Measurements from ENCODE around the gene DPYSL5. TPM values are rescaled to one million over a fixed set of nuclear protein-coding genes. Genes with fewer than 3 reads are reported as not detected.

DPYSL5 gene
- total RNA-seq, 1 donor from 2014 or later: 313 TPM

DNA sequence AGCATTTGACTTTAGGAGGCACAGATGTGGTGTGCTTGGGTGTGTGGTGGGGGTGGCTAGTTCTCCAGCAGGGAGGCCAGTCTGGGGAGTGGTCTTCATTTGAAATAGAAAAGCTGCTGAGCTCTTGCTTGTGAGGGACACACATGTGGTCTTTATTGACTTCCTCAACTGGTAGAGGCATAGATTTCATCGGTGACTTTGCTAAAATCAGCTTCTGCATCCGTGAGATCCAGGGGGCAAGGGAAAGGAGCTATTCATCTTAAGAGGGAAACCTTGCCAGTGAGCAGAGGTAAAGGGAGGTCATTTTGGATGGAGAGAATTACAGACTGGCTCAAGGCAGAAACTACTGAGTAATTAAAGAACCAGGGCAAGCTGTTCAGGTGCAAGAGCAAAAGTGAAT is 127.2 kb downstream of the DPYSL5 start:
- TF ChIP-seq, protein P1, sequence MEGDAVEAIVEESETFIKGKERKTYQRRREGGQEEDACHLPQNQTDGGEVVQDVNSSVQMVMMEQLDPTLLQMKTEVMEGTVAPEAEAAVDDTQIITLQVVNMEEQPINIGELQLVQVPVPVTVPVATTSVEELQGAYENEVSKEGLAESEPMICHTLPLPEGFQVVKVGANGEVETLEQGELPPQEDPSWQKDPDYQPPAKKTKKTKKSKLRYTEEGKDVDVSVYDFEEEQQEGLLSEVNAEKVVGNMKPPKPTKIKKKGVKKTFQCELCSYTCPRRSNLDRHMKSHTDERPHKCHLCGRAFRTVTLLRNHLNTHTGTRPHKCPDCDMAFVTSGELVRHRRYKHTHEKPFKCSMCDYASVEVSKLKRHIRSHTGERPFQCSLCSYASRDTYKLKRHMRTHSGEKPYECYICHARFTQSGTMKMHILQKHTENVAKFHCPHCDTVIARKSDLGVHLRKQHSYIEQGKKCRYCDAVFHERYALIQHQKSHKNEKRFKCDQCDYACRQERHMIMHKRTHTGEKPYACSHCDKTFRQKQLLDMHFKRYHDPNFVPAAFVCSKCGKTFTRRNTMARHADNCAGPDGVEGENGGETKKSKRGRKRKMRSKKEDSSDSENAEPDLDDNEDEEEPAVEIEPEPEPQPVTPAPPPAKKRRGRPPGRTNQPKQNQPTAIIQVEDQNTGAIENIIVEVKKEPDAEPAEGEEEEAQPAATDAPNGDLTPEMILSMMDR (IDR thresholded peaks at IDR 0.05; ENCODE audit: partially characterized antibody, unreplicated experiment): no peak
- Mint-ChIP-seq H3K4me1 (ENCODE audit: low read depth, unreplicated experiment) (peaks cover 36% of the 10 kb centered on the region), H3K4me3 (ENCODE audit: unreplicated experiment) (peak overlapping the region; percentile 51), H3K9me3 (ENCODE audit: unreplicated experiment) (peaks cover 2% of the 10 kb centered on the region), H3K27ac (ENCODE audit: unreplicated experiment) (no peak overlapping the region), H3K27me3 (ENCODE audit: unreplicated experiment) (peaks cover 5% of the 10 kb centered on the region), H3K36me3 (ENCODE audit: unreplicated experiment) (no peaks in the 10 kb centered on the region)
- DNase-seq: no peak

DNA sequence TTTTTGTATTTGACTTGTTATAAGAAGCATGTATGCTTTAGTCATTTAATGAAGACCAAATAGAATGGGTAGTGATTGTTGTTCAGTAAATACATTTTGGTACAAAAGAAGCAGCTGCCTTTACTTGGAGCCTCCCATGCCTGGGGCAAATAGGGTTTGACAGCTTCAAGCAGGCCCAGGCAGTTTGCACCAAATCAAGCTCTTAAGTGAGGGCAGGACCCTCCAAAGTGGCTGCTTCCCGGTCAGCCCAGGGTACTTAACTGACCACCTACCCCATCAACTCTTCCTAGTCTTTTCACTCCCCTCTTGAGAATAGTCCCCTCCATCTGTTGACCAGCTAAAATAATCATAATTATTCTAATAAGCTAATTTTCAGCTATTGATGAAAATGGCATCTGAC is 127.7 kb downstream of the DPYSL5 start:
- peaks cover 5% of the 10 kb centered on the region for H3K27me3 Mint-ChIP-seq (ENCODE audit: unreplicated experiment)
- no peak for DNase-seq
- H3K4me1 Mint-ChIP-seq (ENCODE audit: low read depth, unreplicated experiment): peaks cover 36% of the 10 kb centered on the region
- H3K9me3 Mint-ChIP-seq (ENCODE audit: unreplicated experiment): peaks cover 2% of the 10 kb centered on the region
- no peak overlapping the region for H3K4me3 Mint-ChIP-seq (ENCODE audit: unreplicated experiment)
- no peak overlapping the region for H3K27ac Mint-ChIP-seq (ENCODE audit: unreplicated experiment)
- H3K36me3 Mint-ChIP-seq (ENCODE audit: unreplicated experiment): no peaks in the 10 kb centered on the region
- TF ChIP-seq, protein P1 (IDR thresholded peaks at IDR 0.05; ENCODE audit: partially characterized antibody, unreplicated experiment): no peak

DNA sequence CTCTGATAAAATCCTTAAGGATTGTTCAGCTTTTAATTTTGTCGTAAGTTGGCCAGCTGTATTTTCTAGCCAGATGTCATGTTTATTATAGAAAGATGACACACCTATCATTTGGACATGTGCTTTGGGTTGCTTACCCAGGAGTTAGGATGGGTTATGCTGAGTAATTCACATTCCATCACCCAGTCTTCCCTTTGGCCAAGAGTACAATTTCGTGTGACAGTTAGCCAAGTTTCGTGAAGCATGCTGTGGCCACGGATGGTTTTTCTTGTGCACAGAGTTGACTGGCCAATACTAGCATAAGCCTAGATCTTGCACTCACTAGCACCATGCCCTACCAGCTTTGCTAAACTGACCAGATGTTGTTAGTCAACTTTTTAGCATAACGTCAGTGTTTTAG is 128.3 kb downstream of the DPYSL5 start:
- DNase-seq: no peak
- Mint-ChIP-seq H3K4me3 (ENCODE audit: unreplicated experiment) (no peak overlapping the region), H3K27ac (ENCODE audit: unreplicated experiment) (no peak overlapping the region), H3K9me3 (ENCODE audit: unreplicated experiment) (peaks cover 2% of the 10 kb centered on the region), H3K27me3 (ENCODE audit: unreplicated experiment) (peaks cover 4% of the 10 kb centered on the region), H3K4me1 (ENCODE audit: low read depth, unreplicated experiment) (peaks cover 35% of the 10 kb centered on the region), H3K36me3 (ENCODE audit: unreplicated experiment) (no peaks in the 10 kb centered on the region)
- TF ChIP-seq, protein P1 (IDR thresholded peaks at IDR 0.05; ENCODE audit: partially characterized antibody, unreplicated experiment): no peak

DNA sequence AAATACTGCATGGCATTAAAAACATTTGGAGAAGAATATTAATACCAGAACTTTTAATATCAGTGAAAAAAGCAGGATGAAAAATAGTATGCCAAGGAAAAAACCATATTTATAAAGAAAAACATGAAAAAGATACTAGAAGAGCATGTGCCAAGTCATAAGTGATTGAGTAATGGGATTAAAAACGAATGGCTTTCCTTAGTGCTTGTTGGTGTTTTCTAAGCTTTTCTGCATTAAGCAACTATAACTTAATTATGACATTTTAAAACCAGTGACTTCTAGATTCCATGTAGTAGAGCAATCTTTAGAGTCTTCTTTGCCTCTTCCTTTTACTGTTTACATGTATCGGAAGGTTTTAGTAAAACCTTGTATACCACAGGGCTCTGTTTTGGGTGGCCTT is 129.1 kb downstream of the DPYSL5 start:
- no peak overlapping the region for H3K4me3 Mint-ChIP-seq (ENCODE audit: unreplicated experiment)
- DNase-seq: no peak
- peaks cover 29% of the 10 kb centered on the region for H3K4me1 Mint-ChIP-seq (ENCODE audit: low read depth, unreplicated experiment)
- TF ChIP-seq, protein P1 (IDR thresholded peaks at IDR 0.05; ENCODE audit: partially characterized antibody, unreplicated experiment): no peak
- H3K27ac Mint-ChIP-seq (ENCODE audit: unreplicated experiment): no peak overlapping the region
- H3K9me3 Mint-ChIP-seq (ENCODE audit: unreplicated experiment): peaks cover 2% of the 10 kb centered on the region
- no peaks in the 10 kb centered on the region for H3K36me3 Mint-ChIP-seq (ENCODE audit: unreplicated experiment)
- H3K27me3 Mint-ChIP-seq (ENCODE audit: unreplicated experiment): peaks cover 2% of the 10 kb centered on the region

DNA sequence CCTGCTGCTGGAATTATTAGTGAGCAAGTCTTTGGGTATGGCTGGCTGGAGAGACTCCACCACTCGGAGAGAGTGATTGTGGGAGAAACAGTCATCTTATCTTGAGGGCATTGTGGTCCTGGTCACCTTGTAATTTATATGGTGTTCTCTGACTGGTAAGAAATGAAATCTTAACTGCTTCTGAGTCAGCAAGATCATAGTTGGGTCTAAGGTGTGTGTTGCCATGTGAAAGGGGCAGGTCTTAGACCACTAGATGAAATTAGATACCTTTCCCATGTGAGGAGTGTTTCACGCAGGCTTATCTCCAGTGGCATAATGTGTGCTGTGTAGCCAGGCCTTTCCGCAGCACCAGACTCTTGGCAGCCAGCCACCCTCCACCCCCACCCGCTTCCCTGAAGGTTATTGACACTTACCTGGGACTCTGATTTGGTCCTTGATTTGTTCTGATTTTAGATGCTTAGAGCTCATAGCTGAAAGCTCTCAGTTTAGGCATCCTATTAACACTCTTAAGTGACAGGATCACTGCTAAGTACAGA is 130.2 kb downstream of the DPYSL5 start:
- no peak overlapping the region for H3K27ac Mint-ChIP-seq (ENCODE audit: unreplicated experiment)

More for the DNA sequence above, 130.2 kb downstream of the DPYSL5 start:
- peaks cover 2% of the 10 kb centered on the region for H3K27me3 Mint-ChIP-seq (ENCODE audit: unreplicated experiment)
- H3K4me3 Mint-ChIP-seq (ENCODE audit: unreplicated experiment): no peak overlapping the region
- no peaks in the 10 kb centered on the region for H3K36me3 Mint-ChIP-seq (ENCODE audit: unreplicated experiment)
- peaks cover 2% of the 10 kb centered on the region for H3K9me3 Mint-ChIP-seq (ENCODE audit: unreplicated experiment)
- TF ChIP-seq, protein P1 (IDR thresholded peaks at IDR 0.05; ENCODE audit: partially characterized antibody, unreplicated experiment): no peak
- no peak for DNase-seq
- H3K4me1 Mint-ChIP-seq (ENCODE audit: low read depth, unreplicated experiment): peaks cover 19% of the 10 kb centered on the region
